H1 (cell line): ENCODE data around the gene KLHL15. TPM values are rescaled to one million over a fixed set of nuclear protein-coding genes. Genes with fewer than 3 reads are reported as not detected.

ENCODE experiments used
- polyA plus RNA-seq, 7 experiments: library from polyadenylated mRNA; depleted of rRNA in 3 of 7; stranded (reverse) in 5 of 7; unstranded in 2 of 7; fragments of >200 nt in 5 of 7; fragments of 200-250 nt in 2 of 7; gene quantifications; 1 replicate in 5 of 7; 2 replicates in 1 of 7; 4 replicates in 1 of 7; pipeline versions ENCODE4 v1.2.1 to v1.2.3, GENCODE V29; 2011 to 2013; ENCODE audit warnings: missing spikeins in 2 of 7, mixed read lengths in 2 of 7
- total RNA-seq: library from RNA; stranded (reverse); fragmentation: NEBNext Ultra II Directional; extraction: Animal tissue kit (Norgen Biotek cat#: 25700); gene quantifications from 2 replicates; pipeline ENCODE4 v1.2.1, GENCODE V29; 2021

The KLHL15 gene
- total and polyA plus RNA-seq, 2 of the 8 experiments (the other 6 are each of a cell fraction or from before 2014, with no cell fraction given) = 3.7 to 8.9 TPM

Other genes starting within 250 kb of the KLHL15 start
- gene SAT1, start 244.0 kb downstream of the KLHL15 start, total RNA-seq = 26.3 and 29.2 TPM in 2 replicates
- gene SAT1, start 244.0 kb downstream of the KLHL15 start, polyA plus RNA-seq (2011; rRNA removed) = 23.4 and 36.8 TPM in 2 replicates
- 45.0 and 48.9 TPM in 2 replicates for gene APOO, start 119.2 kb downstream of the KLHL15 start, total RNA-seq
- 25.7 and 39.7 TPM in 2 replicates for gene APOO, start 119.2 kb downstream of the KLHL15 start, polyA plus RNA-seq (2011; rRNA removed)
- gene CXorf58, start 119.2 kb downstream of the KLHL15 start, total RNA-seq = not detected in 2 replicates
- 0.05 TPM in 1 of 2 replicates, not detected in the other for gene CXorf58, start 119.2 kb downstream of the KLHL15 start, polyA plus RNA-seq (2011; rRNA removed)
- 244 and 259 TPM in 2 replicates for gene EIF2S3, start 27.8 kb upstream of the KLHL15 start, total RNA-seq
- 65.5 and 69.0 TPM in 2 replicates for gene EIF2S3, start 27.8 kb upstream of the KLHL15 start, polyA plus RNA-seq (2011; rRNA removed)
- gene ZFX, start 122.5 kb upstream of the KLHL15 start, total RNA-seq = 22.0 and 24.3 TPM in 2 replicates
- 2.8 and 7.1 TPM in 2 replicates for gene ZFX, start 122.5 kb upstream of the KLHL15 start, polyA plus RNA-seq (2011; rRNA removed)